Nephron (organoid): ENCODE data around the gene ARHGAP27.

ENCODE experiments used
- H3K27ac Mint-ChIP-seq, 3 experiments: 2 replicates each; pipeline ENCODE4 v1.8.0; 2020; ENCODE audit warnings: mixed read lengths in 3 of 3, mild to moderate bottlenecking in 2 of 3, moderate library complexity in 1 of 3
- H3K27me3 Mint-ChIP-seq: 2 replicates; pipeline ENCODE4 v1.8.0; 2021; ENCODE audit warnings: low read depth, mild to moderate bottlenecking, moderate library complexity, mixed read lengths
- H3K36me3 Mint-ChIP-seq: 2 replicates; pipeline ENCODE4 v1.8.0; 2020; ENCODE audit warnings: low read depth, mixed read lengths
- H3K4me1 Mint-ChIP-seq: 2 replicates; pipeline ENCODE4 v1.8.0; 2020; ENCODE audit warnings: mixed read lengths
- H3K4me3 Mint-ChIP-seq, 3 experiments: 2 replicates each; pipeline ENCODE4 v1.8.0; 2020; ENCODE audit warnings: mild to moderate bottlenecking in 3 of 3, mixed read lengths in 3 of 3, moderate library complexity in 2 of 3
- H3K9me3 Mint-ChIP-seq: 2 replicates; pipeline ENCODE4 v1.8.0; 2020; ENCODE audit warnings: mixed read lengths
- CTCF ChIP-seq, 3 experiments: fragments of 200-600 bp; sonication (generic); IDR thresholded peaks; one replicate each; pipeline ENCODE4 v1.5.0; 2021; ENCODE audit warnings: antibody characterized with exemption in 3 of 3; ENCODE audit not compliant: unreplicated experiment in 3 of 3

The ARHGAP27 gene

GRCh38 chr17:45410144-45411091 is 22.3 kb downstream of the ARHGAP27 start:
- H3K9me3 Mint-ChIP-seq: no peaks in the 10 kb centered on the region
- H3K4me1 Mint-ChIP-seq: peaks cover 32% of the 10 kb centered on the region
- peak overlapping the region in 2 of 3 experiments; percentile 14 to 64 for H3K27ac Mint-ChIP-seq
- H3K36me3 Mint-ChIP-seq: no peaks in the 10 kb centered on the region
- no peak for TF ChIP-seq CTCF (IDR thresholded peaks at IDR 0.05; ENCODE audit: unreplicated experiment in 3 of 3)
- peaks cover 21% of the 10 kb centered on the region for H3K27me3 Mint-ChIP-seq
- no peak overlapping the region for H3K4me3 Mint-ChIP-seq

- no peaks in the 10 kb centered on the region for H3K36me3 Mint-ChIP-seq
- no peak overlapping the region for H3K4me3 Mint-ChIP-seq
- peaks cover 21% of the 10 kb centered on the region for H3K27me3 Mint-ChIP-seq
- H3K9me3 Mint-ChIP-seq: no peaks in the 10 kb centered on the region
- TF ChIP-seq CTCF (IDR thresholded peaks at IDR 0.05; ENCODE audit: unreplicated experiment in 3 of 3): no peak
- H3K4me1 Mint-ChIP-seq: peaks cover 27% of the 10 kb centered on the region
- no peak overlapping the region for H3K27ac Mint-ChIP-seq
These were observed 23.0 kb downstream of the ARHGAP27 start for GRCh38 chr17:45409659-45410076.

- Mint-ChIP-seq H3K27me3 (peaks cover 21% of the 10 kb centered on the region), H3K4me1 (peaks cover 27% of the 10 kb centered on the region), H3K36me3 (no peaks in the 10 kb centered on the region), H3K4me3 (no peak overlapping the region), H3K9me3 (no peaks in the 10 kb centered on the region), H3K27ac (peak overlapping the region; percentile 15 to 34 (median 34))
- no peak for TF ChIP-seq CTCF (IDR thresholded peaks at IDR 0.05; ENCODE audit: unreplicated experiment in 3 of 3)
These were observed 23.9 kb downstream of the ARHGAP27 start for GRCh38 chr17:45408611-45409421.

GRCh38 chr17:45406107-45406506 is 26.6 kb downstream of the ARHGAP27 start:
- Mint-ChIP-seq H3K4me3 (peak overlapping the region; percentile 34 to 52 (median 50)), H3K9me3 (no peaks in the 10 kb centered on the region), H3K27ac (peak overlapping the region in 1 of 3 experiments; percentile 97), H3K4me1 (peaks cover 27% of the 10 kb centered on the region), H3K27me3 (peaks cover 21% of the 10 kb centered on the region), H3K36me3 (no peaks in the 10 kb centered on the region)
- no peak for TF ChIP-seq CTCF (IDR thresholded peaks at IDR 0.05; ENCODE audit: unreplicated experiment in 3 of 3)

GRCh38 chr17:45405250-45406086 is 27.2 kb downstream of the ARHGAP27 start:
- peak overlapping the region; percentile 34 to 52 (median 50) for H3K4me3 Mint-ChIP-seq
- H3K27ac Mint-ChIP-seq: peak overlapping the region in 1 of 3 experiments; percentile 97
- TF ChIP-seq CTCF (IDR thresholded peaks at IDR 0.05; ENCODE audit: unreplicated experiment in 3 of 3): no peak
- H3K4me1 Mint-ChIP-seq: peaks cover 27% of the 10 kb centered on the region
- no peaks in the 10 kb centered on the region for H3K36me3 Mint-ChIP-seq
- H3K27me3 Mint-ChIP-seq: peaks cover 21% of the 10 kb centered on the region
- no peaks in the 10 kb centered on the region for H3K9me3 Mint-ChIP-seq
